SK-N-SH treated with all-trans-retinoic acid at 6 μM for 48 hours (cell line): ENCODE measurements around the gene SYTL5.

Source experiments
- GLIS3 ChIP-seq: fragments of 250-450 bp; sonication (Bioruptor Pico); IDR thresholded peaks from 2 replicates; pipeline ENCODE4 v1.5.0; 2020; ENCODE audit warnings: mild to moderate bottlenecking, moderate library complexity
- ISL1 ChIP-seq: fragments of 250-450 bp; sonication (Bioruptor Pico); IDR thresholded peaks from 2 replicates; pipeline ENCODE4 v2.1.2; 2022; ENCODE audit warnings: mild to moderate bottlenecking, moderate library complexity
- PATZ1 ChIP-seq: fragments of 250-450 bp; sonication (Bioruptor Pico); IDR thresholded peaks from 2 replicates; pipeline ENCODE4 v1.8.0; 2020; ENCODE audit warnings: mild to moderate bottlenecking, moderate library complexity, borderline replicate concordance
- RARB ChIP-seq: fragments of 250-450 bp; sonication (Bioruptor Pico); IDR thresholded peaks from 2 replicates; pipeline ENCODE4 v1.8.0; 2021; ENCODE audit warnings: mild to moderate bottlenecking, moderate library complexity
- SNAI2 ChIP-seq: fragments of 250-450 bp; sonication (Bioruptor Pico); IDR thresholded peaks from 2 replicates; pipeline ENCODE4 v1.5.0; 2020; ENCODE audit warnings: mild to moderate bottlenecking, moderate library complexity
- TCF4 ChIP-seq: fragments of 250-450 bp; sonication (Bioruptor Pico); IDR thresholded peaks from 2 replicates; pipeline ENCODE4 v1.8.0; 2021; ENCODE audit warnings: mild to moderate bottlenecking, moderate library complexity, borderline replicate concordance
- ZNF565 ChIP-seq: fragments of 450-650 bp; formaldehyde crosslinking; conservative IDR thresholded peaks from 2 replicates; pipeline ENCODE4 v1.5.0; 2020; ENCODE audit warnings: low read depth, mild to moderate bottlenecking, moderate library complexity
- ZNF70 ChIP-seq: fragments of 450-650 bp; formaldehyde crosslinking; IDR thresholded peaks from 2 replicates; pipeline ENCODE4 v1.5.0; 2020; ENCODE audit warnings: mild to moderate bottlenecking, moderate library complexity
- TF ChIP-seq, protein P1 (sequence below): fragments of 250-450 bp; sonication (Bioruptor Pico); IDR thresholded peaks from 2 replicates; pipeline ENCODE4 v1.5.1; 2020; ENCODE audit warnings: low read depth, mild to moderate bottlenecking, moderate library complexity

DNA sequence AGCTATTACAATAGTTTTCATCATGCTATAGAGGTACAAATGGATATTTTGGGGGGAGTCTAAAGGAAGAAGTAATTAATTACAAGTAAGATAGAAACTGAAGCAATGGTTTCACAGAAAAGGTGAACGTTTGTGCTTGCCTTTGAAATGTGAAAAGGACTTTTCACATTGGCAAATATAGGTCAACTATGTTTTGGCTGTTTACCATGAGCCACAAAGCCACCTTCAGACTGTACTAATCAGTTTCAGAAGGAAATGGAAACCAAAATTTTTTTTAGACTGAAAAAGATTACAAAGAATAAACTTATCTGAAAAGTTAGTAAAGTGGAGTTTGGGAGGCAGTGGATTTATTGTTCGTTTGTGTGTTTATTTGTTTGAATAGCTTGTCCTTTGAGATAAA is 32.1 kb downstream of the SYTL5 start:
- TF ChIP-seq ZNF565 (CRISPR knock-in tag) (no peak), PATZ1 (CRISPR knock-in tag) (no peak), GLIS3 (no peak), RARB (no peak), TCF4 (CRISPR knock-in tag) (no peak), SNAI2 (CRISPR knock-in tag) (no peak), ISL1 (CRISPR knock-in tag) (no peak), ZNF70 (CRISPR knock-in tag) (no peak)
- TF ChIP-seq, protein P1, sequence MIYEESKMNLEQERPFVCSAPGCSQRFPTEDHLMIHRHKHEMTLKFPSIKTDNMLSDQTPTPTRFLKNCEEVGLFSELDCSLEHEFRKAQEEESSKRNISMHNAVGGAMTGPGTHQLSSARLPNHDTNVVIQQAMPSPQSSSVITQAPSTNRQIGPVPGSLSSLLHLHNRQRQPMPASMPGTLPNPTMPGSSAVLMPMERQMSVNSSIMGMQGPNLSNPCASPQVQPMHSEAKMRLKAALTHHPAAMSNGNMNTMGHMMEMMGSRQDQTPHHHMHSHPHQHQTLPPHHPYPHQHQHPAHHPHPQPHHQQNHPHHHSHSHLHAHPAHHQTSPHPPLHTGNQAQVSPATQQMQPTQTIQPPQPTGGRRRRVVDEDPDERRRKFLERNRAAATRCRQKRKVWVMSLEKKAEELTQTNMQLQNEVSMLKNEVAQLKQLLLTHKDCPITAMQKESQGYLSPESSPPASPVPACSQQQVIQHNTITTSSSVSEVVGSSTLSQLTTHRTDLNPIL, result no peak
